Activated CD4-positive, CD25-positive, alpha-beta regulatory T cell (primary cell): ENCODE measurements around the gene SCUBE3.
A peak's percentile ranks its signal among the peaks of the same experiment; 100 is the strongest.

ENCODE experiments used
- DNase-seq, 4 experiments: peaks; one replicate each; lab custom pipeline; 2025; lab: John Stamatoyannopoulos, UW

SCUBE3 gene

DNA sequence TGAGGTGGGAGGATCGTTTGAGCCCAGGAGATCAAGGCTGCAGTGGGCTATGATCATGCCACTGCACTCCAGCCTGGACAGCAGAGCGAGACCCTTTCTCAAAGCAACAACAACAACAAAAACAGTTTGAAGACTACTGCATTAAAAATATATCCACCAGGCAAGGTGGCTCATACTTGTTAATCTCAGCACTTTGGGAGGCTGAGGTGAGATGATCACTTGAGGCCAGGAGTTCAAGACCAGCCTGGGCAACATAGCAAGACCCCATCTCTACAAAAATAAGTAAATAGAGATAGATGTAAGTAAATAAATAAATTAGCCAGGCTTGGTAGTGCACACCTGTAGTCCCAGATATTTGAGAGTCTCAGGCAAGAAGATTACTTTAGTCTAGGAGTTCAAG lies 58.2 kb downstream of the SCUBE3 start:
- DNase-seq = no peak

- no peak for DNase-seq
These were observed 60.2 kb downstream of the SCUBE3 start for GRCh38 chr6:35273822-35274559.

DNA sequence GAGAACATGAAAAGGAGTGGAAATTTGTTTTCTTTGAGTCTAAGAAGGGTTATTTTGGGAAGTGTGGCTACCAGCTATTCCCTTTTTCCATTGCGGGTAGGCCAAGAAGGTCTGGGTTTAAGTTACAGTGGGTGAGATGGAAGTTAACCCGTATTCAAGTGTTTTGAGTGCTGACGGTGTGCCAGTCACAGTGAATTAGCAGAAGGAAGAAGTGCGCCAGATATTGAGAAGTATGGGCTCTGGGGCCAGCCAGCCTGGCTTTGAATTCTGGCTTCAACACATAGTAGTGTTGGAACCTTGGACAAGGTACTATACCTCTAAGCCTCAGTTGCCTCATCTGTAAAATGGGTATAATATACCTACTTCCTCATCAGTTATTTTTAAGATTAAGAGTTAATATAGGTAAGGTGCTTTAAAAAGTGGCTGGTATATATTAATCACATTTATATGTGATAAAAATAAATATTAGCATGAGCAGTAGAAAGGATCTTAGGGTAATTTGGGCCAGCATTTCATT lies 62.0 kb downstream of the SCUBE3 start:
- DNase-seq = no peak

- DNase-seq = no peak
These were observed 65.0 kb downstream of the SCUBE3 start for GRCh38 chr6:35278708-35279107.

- no peak for DNase-seq
These were observed 67.1 kb downstream of the SCUBE3 start for GRCh38 chr6:35280903-35281302.

DNA sequence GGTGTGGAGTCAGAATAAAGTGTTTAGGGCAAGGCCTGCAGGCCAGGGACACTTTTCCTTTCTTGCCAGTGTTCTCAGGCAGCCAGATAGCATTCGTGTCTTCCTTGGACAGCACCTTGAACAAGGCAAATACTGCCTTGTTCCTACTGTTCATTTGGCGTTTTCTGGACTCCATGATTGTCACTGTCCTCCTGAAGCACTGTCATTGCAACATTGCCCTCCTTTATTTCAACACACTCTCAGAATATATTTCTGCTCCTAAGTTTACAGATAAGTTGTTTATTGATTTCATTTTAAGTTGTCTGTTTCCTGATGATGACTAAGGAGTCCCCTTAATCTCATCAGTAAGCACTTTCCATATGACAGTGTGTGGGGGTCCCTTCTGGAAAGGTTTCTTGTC lies 68.7 kb downstream of the SCUBE3 start:
- DNase-seq = no peak

DNA sequence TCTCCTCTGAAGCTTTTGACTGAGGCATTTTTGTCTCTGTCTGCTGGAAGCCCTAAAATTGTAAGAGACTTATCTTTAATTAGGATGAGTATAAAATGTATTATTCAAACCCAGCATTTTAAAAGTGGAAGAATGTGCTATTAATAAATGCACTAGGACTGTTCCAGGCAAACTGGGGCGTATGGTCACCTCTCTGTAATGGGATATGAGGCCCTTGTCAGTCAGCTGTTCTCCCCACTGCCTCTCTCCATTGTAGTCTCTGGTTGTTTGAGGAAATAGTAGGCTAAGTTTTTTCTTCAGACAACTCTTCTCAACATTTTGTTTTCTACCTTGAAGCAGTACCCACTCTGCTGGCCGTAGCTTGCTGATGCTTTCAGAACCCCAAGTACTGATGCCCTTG lies 69.6 kb downstream of the SCUBE3 start:
- DNase-seq = no peak

- DNase-seq = no peak
These were observed 74.1 kb downstream of the SCUBE3 start for GRCh38 chr6:35287671-35288396.

DNA sequence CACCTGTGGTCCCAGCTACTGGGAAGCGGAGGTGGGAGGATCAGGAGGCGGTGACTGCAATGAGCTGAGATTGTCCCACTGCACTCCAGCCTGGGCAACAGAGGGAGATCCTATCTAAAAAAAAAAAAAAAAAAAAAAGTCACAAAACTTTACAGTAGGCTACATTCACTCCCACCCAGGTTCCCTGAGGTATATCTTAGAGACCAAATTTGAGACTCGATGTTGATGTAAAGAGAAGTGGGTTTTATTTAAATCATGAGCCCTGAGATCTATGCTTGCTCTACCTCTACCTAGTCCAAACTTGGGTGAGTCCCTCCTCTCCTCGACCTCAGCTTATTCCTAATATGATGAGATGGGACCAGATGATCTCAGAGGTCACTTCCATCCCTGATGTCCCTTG lies 75.1 kb downstream of the SCUBE3 start:
- no peak for DNase-seq

GRCh38 chr6:35291491-35291890 lies 77.7 kb downstream of the SCUBE3 start:
- DNase-seq = no peak

- no peak for DNase-seq
These were observed 78.7 kb downstream of the SCUBE3 start for GRCh38 chr6:35292494-35292893.

GRCh38 chr6:35293681-35294080 lies 79.9 kb downstream of the SCUBE3 start:
- DNase-seq = no peak

- peak in 3 of 4 experiments; percentile 20 to 26 (median 26) for DNase-seq
These were observed 80.7 kb downstream of the SCUBE3 start for GRCh38 chr6:35294308-35294945.

DNA sequence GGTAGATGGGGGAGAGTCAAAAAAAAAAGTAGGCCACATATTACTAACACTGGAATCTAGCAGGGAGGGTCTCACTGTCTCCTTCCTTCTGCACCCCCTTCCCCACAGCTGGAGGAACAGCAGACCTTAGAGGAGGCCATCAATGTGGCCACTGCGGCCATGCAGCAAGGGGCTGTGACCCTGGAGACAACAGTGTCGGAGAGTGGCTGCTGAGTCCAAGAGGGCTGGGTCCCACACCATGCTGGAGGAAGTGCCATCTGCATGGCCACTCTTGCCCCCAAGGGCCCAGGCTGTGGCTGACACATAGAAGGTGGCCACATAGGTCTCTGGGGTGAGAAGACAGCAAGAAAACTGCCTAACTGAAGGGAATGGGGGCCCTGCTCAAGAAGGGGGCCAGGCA lies 81.3 kb downstream of the SCUBE3 start:
- DNase-seq = no peak

DNA sequence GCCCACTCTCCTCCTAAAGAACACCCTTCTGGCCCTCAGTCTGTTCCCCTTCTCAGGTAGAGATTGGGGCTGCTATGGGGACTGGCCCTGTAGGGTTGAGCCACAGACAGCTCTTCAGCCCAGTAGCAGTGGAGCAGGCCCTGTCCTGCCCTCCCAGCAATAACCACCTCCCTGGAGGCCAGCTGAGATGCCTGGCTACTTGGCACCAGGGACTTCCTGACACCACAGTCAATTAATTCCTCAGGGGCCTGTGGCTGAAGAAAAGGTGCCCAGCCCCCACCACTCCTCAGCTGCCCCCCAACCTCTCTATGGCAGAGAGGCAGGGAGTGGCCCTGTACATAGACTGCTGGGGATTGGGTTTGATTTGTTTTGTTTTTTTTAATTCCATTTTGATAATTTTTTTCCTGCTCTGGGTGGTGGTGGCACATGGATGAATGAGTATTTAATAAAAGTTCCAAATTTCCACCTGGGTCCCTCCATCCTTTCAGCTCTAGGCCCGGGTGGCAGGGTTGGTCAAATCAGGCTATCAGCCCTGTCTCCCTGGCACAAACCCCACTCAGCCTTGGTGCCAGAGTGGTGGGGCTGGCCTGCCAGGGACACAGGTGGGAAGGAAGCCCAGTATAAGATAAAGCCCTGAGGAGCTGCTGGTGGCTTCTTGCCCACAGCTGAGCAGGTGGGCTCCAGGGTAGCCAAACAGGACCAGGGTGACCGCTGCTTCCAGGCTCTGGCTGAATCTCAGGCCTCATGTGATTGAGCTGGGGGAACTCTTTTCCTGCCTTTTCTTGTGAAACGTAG lies 82.0 kb downstream of the SCUBE3 start:
- DNase-seq = no peak

DNA sequence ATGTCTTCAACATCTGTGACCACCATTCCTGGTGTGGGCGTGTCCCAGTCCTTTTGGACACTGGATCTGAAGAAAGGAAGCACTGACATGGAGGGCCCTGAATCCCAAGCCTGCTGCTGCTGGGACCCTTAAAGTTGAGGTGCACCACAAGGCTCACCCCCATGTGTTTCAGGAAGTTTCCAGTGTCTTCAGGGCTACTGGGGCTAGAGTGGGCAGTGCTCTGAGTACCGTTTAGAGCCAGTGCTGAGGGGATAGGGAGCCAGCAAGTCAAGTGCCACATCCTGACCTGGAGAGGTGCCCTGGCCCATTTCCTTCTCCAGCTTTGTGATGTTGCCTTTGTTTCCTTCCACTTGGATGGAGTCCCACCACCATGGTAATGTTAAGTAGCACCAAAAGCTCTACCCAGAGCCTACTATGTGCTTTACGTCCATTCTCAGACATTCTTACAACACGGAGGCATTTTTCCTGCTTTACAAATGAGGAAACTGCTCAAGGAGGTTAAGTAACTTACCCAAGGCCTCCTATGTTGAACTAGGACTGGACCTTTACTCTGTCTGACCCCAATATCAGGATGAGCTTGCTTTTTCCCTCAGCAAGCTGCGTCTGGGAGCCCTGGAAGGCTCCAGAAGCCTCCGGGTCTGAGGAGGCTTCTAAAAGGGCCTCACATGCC lies 83.3 kb downstream of the SCUBE3 start:
- DNase-seq = no peak

DNA sequence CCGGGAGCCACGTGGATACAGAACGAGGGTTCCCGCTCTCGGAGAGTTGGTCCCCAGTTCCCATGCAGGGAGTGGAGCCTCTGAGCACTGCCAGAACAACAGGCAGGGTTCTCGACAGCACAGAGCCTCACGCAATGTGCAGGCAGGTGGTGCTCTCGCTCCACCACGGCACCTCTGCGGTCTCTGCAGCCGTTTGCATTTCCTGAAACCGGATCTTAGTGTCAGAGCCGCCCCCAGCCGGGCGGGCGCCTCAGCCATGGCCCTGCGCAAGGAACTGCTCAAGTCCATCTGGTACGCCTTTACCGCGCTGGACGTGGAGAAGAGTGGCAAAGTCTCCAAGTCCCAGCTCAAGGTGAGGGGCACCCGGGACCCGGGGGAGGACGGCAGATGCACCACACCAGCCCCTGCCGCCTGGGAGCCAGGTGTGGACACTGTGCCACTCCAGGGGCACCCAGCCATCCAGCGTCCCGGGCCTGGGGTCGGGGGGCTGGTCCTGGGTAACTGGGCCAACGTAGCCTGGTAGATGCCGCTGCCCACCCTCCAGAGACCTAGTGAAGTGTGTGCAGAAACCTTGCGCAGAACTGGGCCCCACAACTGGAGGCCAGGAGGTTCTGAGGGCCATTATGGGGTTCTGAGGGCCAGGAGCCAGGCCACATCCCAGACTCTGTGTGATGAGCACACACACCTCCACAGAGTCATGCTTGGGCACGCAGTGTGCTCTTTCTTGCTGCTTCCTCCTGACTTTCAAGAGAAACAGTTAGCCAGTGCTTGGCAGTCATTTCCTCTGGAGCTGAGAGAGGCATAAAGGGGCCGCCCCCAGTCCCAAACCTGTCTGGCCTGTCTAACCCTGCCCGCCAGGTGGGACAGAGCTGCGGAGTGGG lies 84.1 kb downstream of the SCUBE3 start, which contains the start of gene DEF6:
Gene DEF6, plus strand, starts transcription at position 218 of the 881 bp plus-strand sequence. Its CDS starts 39 bp downstream, at position 257.
- peak; percentile 67 to 75 (median 71) for DNase-seq

DNA sequence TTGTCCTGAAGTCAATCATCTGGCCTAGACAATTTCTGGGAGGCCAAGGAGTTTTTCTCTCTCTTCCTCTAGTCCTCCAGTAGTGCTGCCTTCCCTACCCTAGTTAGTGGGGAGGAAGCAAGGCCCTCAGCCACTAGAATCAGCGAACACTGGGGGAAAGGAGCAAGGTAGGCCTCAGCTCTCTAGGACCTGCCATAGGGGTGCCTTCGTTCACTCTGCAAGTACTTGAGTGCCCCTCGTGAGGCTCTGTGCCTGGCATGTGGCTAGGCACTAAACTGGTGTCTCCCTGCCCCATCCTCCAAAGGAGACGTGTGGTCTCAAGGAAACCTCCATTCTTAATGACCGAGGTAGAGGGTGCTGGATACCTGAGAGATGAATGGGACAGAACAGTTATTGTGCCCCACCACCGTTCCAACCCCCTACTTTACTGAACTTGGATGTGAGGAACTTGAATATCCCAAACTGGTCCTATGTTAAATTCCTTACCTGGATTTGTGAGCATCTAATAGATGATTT lies 84.9 kb downstream of the SCUBE3 start:
- no peak for DNase-seq

- DNase-seq = no peak
These were observed 85.9 kb downstream of the SCUBE3 start for GRCh38 chr6:35299674-35300073.

DNA sequence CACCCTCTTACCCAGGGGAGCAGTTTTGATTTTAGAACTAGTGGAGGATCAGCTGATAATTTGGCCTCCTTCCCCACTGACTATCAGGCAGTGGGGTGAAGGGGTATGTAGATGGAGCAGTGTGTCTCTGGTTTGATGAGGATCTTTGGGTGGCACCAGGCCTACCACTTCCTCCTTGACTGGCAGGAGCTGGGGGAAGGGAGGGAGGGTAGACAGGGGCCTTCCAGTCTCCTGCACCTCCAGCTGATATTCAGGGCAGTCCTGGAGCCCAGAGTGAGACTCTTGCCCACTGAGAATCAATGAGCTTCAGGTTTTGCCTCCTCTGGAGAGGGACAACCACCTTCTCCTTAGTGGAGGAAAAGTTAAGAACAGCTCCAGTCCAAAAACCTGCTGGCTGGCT lies 87.1 kb downstream of the SCUBE3 start:
- DNase-seq = peak in 2 of 4 experiments; percentile 16 to 28
